Suppressor macrophage treated with lipopolysaccharide for 1 hour (primary cell): ENCODE results near the gene RBFOX1.

Experiments used
- DNase-seq, 3 donors: peaks; one replicate each; pipeline ENCODE4 v3.0.0-alpha.2; 2020 to 2022

Gene RBFOX1

GRCh38 chr16:7332611-7333010 lies at the start of gene RBFOX1:
RBFOX1 (plus strand) TSS chr16:7332845.
- DNase-seq = no peak

- no peak for DNase-seq
Observed at GRCh38 chr16:7284780-7285179, 47.9 kb upstream of the RBFOX1 start.

- no peak for DNase-seq
Observed at GRCh38 chr16:7285520-7285919, 47.1 kb upstream of the RBFOX1 start.

GRCh38 chr16:7289299-7289698 lies 43.3 kb upstream of the RBFOX1 start:
- no peak for DNase-seq

GRCh38 chr16:7290682-7291081 lies 42.0 kb upstream of the RBFOX1 start:
- no peak for DNase-seq

GRCh38 chr16:7294020-7294419 lies 38.6 kb upstream of the RBFOX1 start:
- DNase-seq = no peak

- DNase-seq = no peak
Observed at GRCh38 chr16:7303052-7303610, 29.5 kb upstream of the RBFOX1 start.

- no peak for DNase-seq
Observed at GRCh38 chr16:7303660-7304200, 28.9 kb upstream of the RBFOX1 start.

- no peak for DNase-seq
Observed at GRCh38 chr16:7304279-7304678, 28.4 kb upstream of the RBFOX1 start.

- no peak for DNase-seq
Observed at GRCh38 chr16:7304958-7305357, 27.7 kb upstream of the RBFOX1 start.

- DNase-seq = no peak
Observed at GRCh38 chr16:7313170-7313569, 19.5 kb upstream of the RBFOX1 start.

- DNase-seq = no peak
Observed at GRCh38 chr16:7314163-7314562, 18.5 kb upstream of the RBFOX1 start.

- DNase-seq = no peak
Observed at GRCh38 chr16:7315813-7316212, 16.8 kb upstream of the RBFOX1 start.

GRCh38 chr16:7316281-7316888 lies 16.3 kb upstream of the RBFOX1 start:
- DNase-seq = no peak

GRCh38 chr16:7317982-7318381 lies 14.7 kb upstream of the RBFOX1 start:
- DNase-seq = no peak

GRCh38 chr16:7318686-7319085 lies 14.0 kb upstream of the RBFOX1 start:
- DNase-seq = no peak

GRCh38 chr16:7319514-7319913 lies 13.1 kb upstream of the RBFOX1 start:
- no peak for DNase-seq

- no peak for DNase-seq
Observed at GRCh38 chr16:7321661-7322060, 11.0 kb upstream of the RBFOX1 start.

GRCh38 chr16:7324321-7324720 lies 8.3 kb upstream of the RBFOX1 start:
- DNase-seq = no peak

GRCh38 chr16:7325834-7326233 lies 6.8 kb upstream of the RBFOX1 start:
- no peak for DNase-seq

- no peak for DNase-seq
Observed at GRCh38 chr16:7330709-7331108, 1.9 kb upstream of the RBFOX1 start.

GRCh38 chr16:7331997-7332396 lies 648 bp upstream of the RBFOX1 start:
- no peak for DNase-seq

- DNase-seq = no peak
Observed at GRCh38 chr16:7333180-7333725, 608 bp downstream of the RBFOX1 start.

- DNase-seq = no peak
Observed at GRCh38 chr16:7334801-7335560, 2.3 kb downstream of the RBFOX1 start.
